Kidney glomerular epithelial cell (primary cell): ENCODE data around the gene IL7R.

Experiments
- DNase-seq: peaks from one replicate; lab custom pipeline; 2025; lab: John Stamatoyannopoulos, UW

IL7R gene

GRCh38 chr5:35856765-35857351, at the start of gene IL7R:
TSS of gene IL7R (plus strand) at chr5:35856891. CDS start at chr5:35856978, 87 bp downstream.
- peak; percentile 71 for DNase-seq

- no peak for DNase-seq
Measured at GRCh38 chr5:35810601-35811000, 46.1 kb upstream of the IL7R start.

GRCh38 chr5:35811108-35811741, 45.5 kb upstream of the IL7R start:
- DNase-seq = no peak

- no peak for DNase-seq
Measured at GRCh38 chr5:35813521-35813920, 43.2 kb upstream of the IL7R start.

GRCh38 chr5:35815089-35815936, 41.4 kb upstream of the IL7R start:
- no peak for DNase-seq

- DNase-seq = no peak
Measured at GRCh38 chr5:35816881-35817521, 39.7 kb upstream of the IL7R start.

- no peak for DNase-seq
Measured at GRCh38 chr5:35819026-35819425, 37.7 kb upstream of the IL7R start.

- DNase-seq = no peak
Measured at GRCh38 chr5:35819668-35820067, 37.0 kb upstream of the IL7R start.

GRCh38 chr5:35820735-35821134, 36.0 kb upstream of the IL7R start:
- no peak for DNase-seq

GRCh38 chr5:35821513-35821912, 35.2 kb upstream of the IL7R start:
- no peak for DNase-seq

- no peak for DNase-seq
Measured at GRCh38 chr5:35822511-35822910, 34.2 kb upstream of the IL7R start.

GRCh38 chr5:35823347-35824098, 33.2 kb upstream of the IL7R start:
- DNase-seq = no peak

- no peak for DNase-seq
Measured at GRCh38 chr5:35826056-35826455, 30.6 kb upstream of the IL7R start.

- DNase-seq = no peak
Measured at GRCh38 chr5:35826554-35826953, 30.1 kb upstream of the IL7R start.

- no peak for DNase-seq
Measured at GRCh38 chr5:35828082-35828598, 28.6 kb upstream of the IL7R start.

GRCh38 chr5:35830587-35830986, 26.1 kb upstream of the IL7R start:
- no peak for DNase-seq

- no peak for DNase-seq
Measured at GRCh38 chr5:35832762-35833161, 23.9 kb upstream of the IL7R start.

GRCh38 chr5:35833224-35833623, 23.5 kb upstream of the IL7R start:
- DNase-seq = no peak

GRCh38 chr5:35835796-35836742, 20.6 kb upstream of the IL7R start:
- no peak for DNase-seq

GRCh38 chr5:35838370-35839042, 18.2 kb upstream of the IL7R start:
- DNase-seq = no peak
